Activated naive CD4-positive, alpha-beta T cell treated with anti-CD3 and anti-CD28 coated beads for 36 hours (primary cell): ENCODE measurements around the gene PTPN9. TPM values are rescaled to one million over a fixed set of nuclear protein-coding genes. Genes with fewer than 3 reads are reported as not detected.
"Not testable (repeated sequence)": the region's sequence is repeated elsewhere in the genome, so short reads cannot be mapped to it uniquely, and the experiment has no call there.

Experiments
- CTCF ChIA-PET: fragments of 350-600 bp; sonication (Branson Sonifier 250); formaldehyde crosslinking; loops from one replicate; lab custom pipeline; 2021; ENCODE audit warnings: antibody characterized with exemption; lab: Charles Lee
- DNase-seq: peaks from one replicate; pipeline ENCODE4 v3.0.0-alpha.2; 2020
- H3K27ac Mint-ChIP-seq: one replicate; pipeline ENCODE4 v1.8.0; 2021; ENCODE audit warnings: mild to moderate bottlenecking, mixed read lengths
- H3K27me3 Mint-ChIP-seq: one replicate; pipeline ENCODE4 v1.8.0; 2021; ENCODE audit warnings: low read depth, mixed read lengths
- H3K36me3 Mint-ChIP-seq: one replicate; pipeline ENCODE4 v1.8.0; 2021; ENCODE audit warnings: low read depth, mixed read lengths
- H3K4me1 Mint-ChIP-seq: one replicate; pipeline ENCODE4 v1.8.0; 2021; ENCODE audit warnings: low read depth, mixed read lengths
- H3K4me3 Mint-ChIP-seq: one replicate; pipeline ENCODE4 v1.8.0; 2021; ENCODE audit warnings: mild to moderate bottlenecking, moderate library complexity, mixed read lengths
- H3K9me3 Mint-ChIP-seq: one replicate; pipeline ENCODE4 v1.8.0; 2021; ENCODE audit warnings: mixed read lengths
- intact Hi-C: fragments of 100-400 bp; cut with micrococcal nuclease; formaldehyde crosslinking; loops from one replicate; pipeline ENCODE4 v1.15.1; 2023
- total RNA-seq, 2 experiments: library from RNA; stranded (reverse); gene quantifications; one replicate each; pipeline ENCODE4 v1.2.3, GENCODE V29; 2021

The PTPN9 gene
- total RNA-seq, 2 experiments from 2014 or later = 9.5 to 10.1 TPM

DNA sequence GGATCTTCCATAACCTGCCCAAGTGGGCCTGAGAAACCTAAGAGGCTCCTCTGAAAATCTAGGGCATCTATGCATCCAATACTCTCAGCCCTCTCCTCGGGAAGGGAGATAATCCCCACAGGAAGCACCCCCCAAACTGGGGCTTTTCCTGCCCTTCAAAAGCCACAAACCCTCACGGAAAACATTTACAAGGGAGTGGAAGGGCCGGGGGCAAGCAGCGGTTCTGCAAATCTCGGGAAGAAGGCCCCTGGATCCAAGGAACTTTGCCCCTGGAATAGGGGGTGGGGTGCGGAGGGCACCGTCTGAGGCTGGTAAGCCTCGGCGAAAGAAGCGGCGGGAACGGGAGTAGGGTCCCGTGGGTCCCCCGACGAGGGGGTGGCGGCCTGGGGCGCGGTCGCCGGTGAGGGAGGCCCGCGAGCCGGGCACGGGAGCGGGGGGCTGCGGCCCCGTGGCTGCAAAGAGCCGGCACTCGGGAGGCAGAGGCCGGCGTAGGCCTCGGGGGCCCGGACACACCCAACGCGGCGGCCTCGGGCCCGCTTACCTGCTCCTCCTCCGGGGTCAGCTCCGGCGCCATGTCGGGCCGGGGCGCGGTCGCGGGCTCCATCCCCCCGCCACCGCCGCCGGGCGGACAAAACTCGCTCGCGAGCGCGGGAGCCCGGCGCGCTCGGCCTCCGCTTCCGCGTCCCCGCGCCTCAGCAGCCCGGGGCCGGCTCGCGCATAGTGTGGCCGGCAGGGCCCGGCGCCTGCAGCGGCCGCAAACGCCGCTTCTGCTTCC is 755 bp downstream of the PTPN9 start:
- Mint-ChIP-seq H3K27me3 (no peaks in the 10 kb centered on the region), H3K36me3 (peaks cover 1% of the 10 kb centered on the region), H3K9me3 (no peaks in the 10 kb centered on the region), H3K4me3 (peak overlapping the region; percentile 90), H3K27ac (peak overlapping the region; percentile 86), H3K4me1 (peaks cover 15% of the 10 kb centered on the region)
- intact Hi-C loops = loop anchor here (2.0 kb wide), 2 partner anchors 62 to 210 kb away; partner anchors contain the start of genes IMP3 and MAN2C1
- peak; percentile 8 for DNase-seq
- CTCF ChIA-PET = interaction anchor here (0.6 to 1.3 kb wide), 8 partner anchors 11 to 210 kb away, joined by 3 to 5 read pairs (median 3); partner anchors contain the start of gene MAN2C1

DNA sequence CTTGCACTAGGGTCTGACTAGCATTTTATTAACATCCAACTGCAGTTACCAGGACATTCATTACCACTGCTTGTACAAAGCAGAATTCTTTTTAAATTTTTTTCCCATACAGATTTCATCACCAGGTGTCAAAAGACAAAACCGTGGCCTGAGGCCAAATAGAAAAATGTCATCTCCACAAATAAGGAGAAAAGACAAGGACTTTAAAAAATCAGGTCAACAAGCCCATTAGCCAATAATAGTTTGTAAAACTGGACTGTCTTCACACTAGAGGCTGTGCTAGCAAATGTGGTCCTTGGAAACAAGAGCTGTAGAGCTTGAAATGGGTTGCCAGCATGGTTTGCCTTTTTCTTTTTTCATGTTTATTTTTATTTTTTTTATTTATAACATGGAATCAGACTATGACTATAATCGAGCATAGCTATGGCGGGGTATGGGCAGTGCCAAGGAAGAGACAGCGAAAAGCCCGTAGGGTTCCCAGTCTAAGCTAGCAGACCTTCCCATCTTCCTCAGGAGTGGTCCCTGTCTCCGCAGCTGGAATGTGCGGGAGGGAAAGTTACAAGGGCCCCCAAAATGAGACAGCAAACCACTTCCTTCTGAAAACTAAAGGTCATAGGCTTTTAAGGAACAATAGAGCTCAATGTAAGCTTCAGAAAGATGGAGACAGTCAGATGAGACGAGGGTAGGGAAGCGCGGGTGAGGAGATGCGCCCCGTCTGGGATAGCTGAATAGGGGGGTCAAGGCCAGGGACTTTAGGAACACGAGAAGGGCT is 1.5 kb downstream of the PTPN9 start:
- CTCF ChIA-PET = interaction anchor here (0.6 to 1.2 kb wide), 5 partner anchors 10 to 209 kb away, joined by 3 to 5 read pairs (median 3); partner anchors contain the start of gene MAN2C1
- Mint-ChIP-seq H3K4me1 (peaks cover 19% of the 10 kb centered on the region), H3K4me3 (peak overlapping the region; percentile 90), H3K36me3 (peaks cover 1% of the 10 kb centered on the region), H3K27ac (peak overlapping the region; percentile 86), H3K27me3 (no peaks in the 10 kb centered on the region), H3K9me3 (no peaks in the 10 kb centered on the region)
- intact Hi-C loops = loop anchor here (2.0 kb wide), 2 partner anchors 63 to 209 kb away; partner anchors contain the start of genes IMP3 and MAN2C1
- no peak for DNase-seq

DNA sequence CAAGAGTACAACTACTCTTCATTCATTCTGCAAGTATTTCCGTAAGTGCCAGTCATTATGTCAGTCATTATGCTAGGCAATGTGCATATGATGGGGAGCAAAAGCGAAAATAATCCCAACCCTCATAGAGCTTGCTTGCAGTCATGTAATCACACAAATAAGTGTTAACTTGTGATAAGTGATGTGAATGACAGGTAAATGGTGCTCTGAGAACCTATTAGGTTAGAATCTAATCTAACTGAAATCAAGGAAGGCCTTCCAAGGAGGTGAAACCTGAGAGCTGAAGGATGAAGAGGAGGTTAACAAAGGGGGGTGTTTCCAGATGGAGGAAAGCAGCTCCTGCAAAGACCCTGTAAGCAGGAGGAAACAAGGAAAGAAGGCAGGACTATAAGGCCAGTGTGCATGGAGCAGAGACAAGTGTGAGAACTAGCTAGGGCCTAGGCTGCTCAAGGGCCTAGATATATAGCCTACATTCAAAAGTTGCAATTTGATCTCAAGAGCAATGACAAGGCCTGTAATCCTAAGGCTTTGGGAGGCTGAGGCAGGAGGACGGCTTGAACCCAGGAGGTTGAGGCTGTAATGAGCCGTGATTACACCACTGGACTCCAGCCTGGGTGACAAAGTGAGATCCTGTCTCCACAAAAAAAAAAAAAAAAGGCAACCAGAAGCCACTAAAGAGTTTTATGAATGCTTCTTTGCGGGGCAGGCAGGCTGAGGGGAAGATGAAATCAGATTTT is 5.3 kb downstream of the PTPN9 start:
- H3K27me3 Mint-ChIP-seq = no peaks in the 10 kb centered on the region
- H3K4me3 Mint-ChIP-seq = no peak overlapping the region
- H3K4me1 Mint-ChIP-seq = peaks cover 13% of the 10 kb centered on the region
- DNase-seq = no peak
- H3K36me3 Mint-ChIP-seq = peaks cover 4% of the 10 kb centered on the region
- H3K9me3 Mint-ChIP-seq = no peaks in the 10 kb centered on the region
- CTCF ChIA-PET = interaction anchor here (1.2 kb wide), 1 partner anchor 9 kb away, joined by 5 read pairs; no protein-coding TSS in a partner anchor
- no peak overlapping the region for H3K27ac Mint-ChIP-seq
- intact Hi-C loops = no loop called here

DNA sequence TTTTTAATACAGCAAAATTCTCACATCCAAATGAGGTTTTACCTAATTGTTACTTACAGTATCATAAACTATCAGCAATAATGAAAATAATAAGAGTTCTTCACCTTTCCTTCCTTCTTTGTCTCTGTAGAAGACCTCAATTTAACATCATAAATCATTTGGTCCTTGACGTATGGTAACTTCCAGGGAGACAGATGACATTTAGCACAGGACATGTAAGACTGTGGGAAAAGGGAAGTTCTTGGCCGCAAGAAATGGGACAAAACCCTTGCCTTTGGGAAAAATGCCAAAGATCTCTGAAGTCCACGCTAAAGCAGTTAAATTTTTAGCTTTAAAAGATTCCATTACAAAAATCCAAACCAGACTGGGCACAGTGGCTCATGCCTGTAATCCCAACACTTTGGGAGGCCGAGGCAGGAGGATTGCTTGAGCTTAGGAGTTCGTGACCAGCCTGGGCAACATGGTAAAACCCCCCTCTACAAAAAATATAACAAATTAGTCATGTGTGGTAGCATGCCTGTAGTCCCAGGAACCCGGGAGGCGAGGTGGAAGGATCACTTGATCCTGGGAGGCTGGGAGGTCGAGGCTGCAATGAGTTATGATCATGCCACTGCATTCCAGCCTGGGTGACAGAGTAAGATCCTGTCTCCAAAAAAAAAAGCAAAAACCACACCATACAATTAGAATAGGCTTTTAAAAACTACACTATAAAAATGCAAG is 8.8 kb downstream of the PTPN9 start:
- H3K4me1 Mint-ChIP-seq = peaks cover 7% of the 10 kb centered on the region
- intact Hi-C loops = no loop called here
- CTCF ChIA-PET = interaction anchor here (0.6 to 1.0 kb wide), 2 partner anchors 61 to 594 kb away, joined by 3 to 5 read pairs; no protein-coding TSS in a partner anchor
- no peaks in the 10 kb centered on the region for H3K27me3 Mint-ChIP-seq
- no peak for DNase-seq
- no peaks in the 10 kb centered on the region for H3K9me3 Mint-ChIP-seq
- H3K36me3 Mint-ChIP-seq = peaks cover 3% of the 10 kb centered on the region
- no peak overlapping the region for H3K27ac Mint-ChIP-seq
- H3K4me3 Mint-ChIP-seq = no peak overlapping the region

DNA sequence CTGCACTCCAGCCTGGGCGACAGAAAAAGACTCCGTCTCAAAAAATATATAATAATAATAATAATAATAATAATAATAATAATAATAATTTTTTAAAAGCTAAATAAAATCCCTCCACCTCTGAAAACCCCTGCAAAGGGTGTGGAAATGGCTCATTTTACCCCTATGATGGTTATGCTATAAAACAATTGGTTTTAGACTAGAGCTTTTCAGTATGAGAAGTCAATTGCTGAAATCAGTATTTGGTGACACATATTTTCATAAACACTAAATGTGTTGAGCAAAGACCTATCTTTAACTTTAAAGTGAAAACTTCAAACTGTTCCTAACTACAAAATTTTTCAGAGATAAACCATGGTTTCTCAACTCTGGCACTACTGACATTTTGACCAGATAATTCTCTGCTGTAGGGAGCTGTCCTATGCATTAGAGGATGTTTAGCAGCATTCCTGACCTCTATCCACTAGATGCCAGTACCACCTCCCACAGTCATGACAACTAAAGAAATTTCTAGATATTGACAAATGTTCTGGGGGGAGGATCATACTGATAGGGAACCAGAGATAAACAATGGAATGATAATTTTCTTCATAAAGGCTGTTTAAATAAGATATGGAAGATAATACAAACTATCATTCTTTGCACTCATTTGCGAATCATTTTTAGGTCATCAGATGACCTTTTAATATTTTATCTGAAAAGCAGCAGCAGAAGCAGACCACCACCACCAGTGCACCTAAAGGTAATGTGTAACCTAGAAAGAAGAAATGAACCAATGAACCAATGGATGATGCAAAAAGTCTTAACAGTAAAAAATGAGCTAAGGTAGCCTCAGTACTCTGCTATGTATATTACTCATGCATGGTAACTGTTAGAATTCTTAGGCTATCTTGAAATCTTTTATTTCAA is 13.8 kb downstream of the PTPN9 start:
- no peak overlapping the region for H3K27ac Mint-ChIP-seq
- intact Hi-C loops = no loop called here
- no peak for DNase-seq
- H3K4me3 Mint-ChIP-seq = no peak overlapping the region
- H3K27me3 Mint-ChIP-seq = no peaks in the 10 kb centered on the region
- H3K9me3 Mint-ChIP-seq = no peaks in the 10 kb centered on the region
- peaks cover 3% of the 10 kb centered on the region for H3K4me1 Mint-ChIP-seq
- peaks cover 3% of the 10 kb centered on the region for H3K36me3 Mint-ChIP-seq
- CTCF ChIA-PET = interaction anchor here (1.1 to 1.6 kb wide), 2 partner anchors 9 to 197 kb away, joined by 3 to 5 read pairs; partner anchors contain the start of gene MAN2C1

DNA sequence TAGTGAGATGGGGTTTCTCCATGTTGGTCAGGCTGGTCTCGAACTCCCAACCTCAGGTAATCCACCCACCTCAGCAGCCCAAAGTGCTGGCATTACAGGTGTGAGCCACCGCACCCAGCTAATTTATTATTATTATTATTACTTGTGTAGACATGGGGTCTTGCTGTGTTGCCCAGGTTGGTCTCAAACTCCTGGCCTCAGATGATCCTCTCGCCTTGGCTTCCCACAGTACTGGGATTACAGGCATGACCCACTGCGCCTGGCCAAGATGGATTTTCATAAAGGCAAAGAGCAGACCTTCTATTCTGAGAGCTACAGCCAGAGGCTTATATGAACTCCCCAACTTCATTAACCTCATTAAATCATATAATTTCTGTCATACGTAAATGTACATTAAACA is 17.2 kb downstream of the PTPN9 start:
- DNase-seq = no peak
- intact Hi-C loops = no loop called here
- Mint-ChIP-seq H3K4me3 (no peak overlapping the region), H3K27me3 (no peaks in the 10 kb centered on the region), H3K36me3 (peaks cover 2% of the 10 kb centered on the region), H3K27ac (no peak overlapping the region), H3K4me1 (peaks cover 3% of the 10 kb centered on the region), H3K9me3 (no peaks in the 10 kb centered on the region)
- CTCF ChIA-PET = interaction anchor here (0.6 to 1.0 kb wide), 4 partner anchors 27 to 97 kb away, joined by 3 to 4 read pairs (median 3); partner anchors contain the start of gene IMP3

DNA sequence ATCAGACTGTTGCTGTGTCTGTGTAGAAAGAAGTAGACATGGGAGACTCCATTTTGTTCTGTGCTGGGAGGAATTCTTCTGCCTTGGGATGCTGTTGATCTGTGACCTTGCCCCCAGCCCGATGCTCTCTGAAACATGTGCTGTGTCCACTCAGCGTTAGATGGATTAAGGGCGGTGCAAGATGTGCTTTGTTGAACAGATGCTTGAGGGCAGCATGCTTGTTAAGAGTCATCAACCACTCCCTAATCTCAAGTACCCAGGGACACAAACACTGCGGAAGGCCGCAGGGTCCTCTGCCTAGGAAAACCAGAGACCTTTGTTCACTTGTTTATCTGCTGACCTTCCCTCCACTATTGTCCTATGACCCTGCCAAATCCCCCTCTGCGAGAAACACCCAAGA is 19.8 kb downstream of the PTPN9 start:
- intact Hi-C loops, H3K27ac Mint-ChIP-seq, DNase-seq, H3K27me3 Mint-ChIP-seq, H3K36me3 Mint-ChIP-seq, H3K4me1 Mint-ChIP-seq, CTCF ChIA-PET, H3K4me3 Mint-ChIP-seq, H3K9me3 Mint-ChIP-seq: not testable (repeated sequence)

DNA sequence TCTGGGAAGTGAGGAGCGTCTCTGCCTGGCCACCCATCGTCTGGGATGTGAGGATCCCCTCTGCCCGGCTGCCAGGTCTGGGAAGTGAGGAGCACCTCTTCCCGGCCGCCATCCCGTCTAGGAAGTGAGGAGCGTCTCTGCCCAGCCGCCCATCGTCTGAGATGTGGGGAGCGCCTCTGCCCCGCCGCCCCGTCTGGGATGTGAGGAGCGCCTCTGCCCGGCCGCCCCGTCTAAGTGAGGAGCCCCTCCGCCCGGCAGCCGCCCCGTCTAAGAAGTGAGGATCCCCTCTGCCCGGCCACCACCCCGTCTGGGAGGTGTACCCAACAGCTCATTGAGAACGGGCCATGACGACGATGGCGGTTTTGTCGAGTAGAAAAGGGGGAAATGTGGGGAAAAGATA is 20.2 kb downstream of the PTPN9 start:
- H3K9me3 Mint-ChIP-seq, H3K27ac Mint-ChIP-seq, H3K4me1 Mint-ChIP-seq, intact Hi-C loops, CTCF ChIA-PET, H3K36me3 Mint-ChIP-seq, H3K4me3 Mint-ChIP-seq, DNase-seq, H3K27me3 Mint-ChIP-seq: not testable (repeated sequence)

DNA sequence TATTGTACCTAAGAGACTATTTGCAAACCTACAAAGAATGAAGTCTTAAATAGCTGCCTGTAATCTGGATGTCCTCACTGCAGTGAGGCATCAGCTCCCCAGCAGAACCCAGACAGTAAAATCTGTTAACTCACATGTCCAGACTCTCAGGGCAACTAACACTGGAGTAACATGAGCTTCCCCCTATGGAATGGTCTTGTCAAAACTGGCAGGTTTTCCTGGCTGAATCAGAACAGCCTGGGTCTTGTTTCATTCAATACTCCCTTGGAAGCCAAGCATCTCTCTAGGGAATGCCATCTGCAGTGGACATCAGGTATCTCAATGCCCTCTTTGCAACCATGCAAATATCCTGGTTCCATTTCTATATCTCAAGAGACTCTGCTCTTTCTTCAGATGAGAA is 24.4 kb downstream of the PTPN9 start:
- H3K4me3 Mint-ChIP-seq = no peak overlapping the region
- H3K27ac Mint-ChIP-seq = no peak overlapping the region
- CTCF ChIA-PET = no interaction called here
- no peak for DNase-seq
- no peaks in the 10 kb centered on the region for H3K4me1 Mint-ChIP-seq
- H3K27me3 Mint-ChIP-seq = no peaks in the 10 kb centered on the region
- intact Hi-C loops = no loop called here
- peaks cover 2% of the 10 kb centered on the region for H3K36me3 Mint-ChIP-seq
- no peaks in the 10 kb centered on the region for H3K9me3 Mint-ChIP-seq

DNA sequence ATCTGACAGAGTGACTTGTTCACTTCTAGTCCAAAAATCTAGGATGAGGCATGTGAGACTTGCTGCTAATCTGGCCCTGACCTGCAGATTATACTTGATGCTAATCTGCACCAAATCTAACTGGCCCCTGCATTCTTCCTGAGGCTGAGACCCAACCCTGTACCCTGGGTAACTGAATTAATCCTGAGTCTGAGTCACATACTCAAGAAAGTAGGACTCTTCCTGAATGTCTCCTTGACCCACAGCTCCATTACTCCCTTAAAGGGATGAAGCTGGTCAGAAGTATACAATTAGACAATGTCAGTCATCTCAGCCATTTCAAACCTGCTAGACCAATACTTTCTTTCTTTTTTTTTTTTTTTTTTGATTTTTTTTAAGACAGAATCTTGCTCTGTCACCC is 25.5 kb downstream of the PTPN9 start:
- Mint-ChIP-seq H3K4me1 (no peaks in the 10 kb centered on the region), H3K36me3 (no peaks in the 10 kb centered on the region), H3K27ac (no peak overlapping the region), H3K27me3 (no peaks in the 10 kb centered on the region), H3K9me3 (no peaks in the 10 kb centered on the region), H3K4me3 (no peak overlapping the region)
- CTCF ChIA-PET = no interaction called here
- intact Hi-C loops = no loop called here
- no peak for DNase-seq

DNA sequence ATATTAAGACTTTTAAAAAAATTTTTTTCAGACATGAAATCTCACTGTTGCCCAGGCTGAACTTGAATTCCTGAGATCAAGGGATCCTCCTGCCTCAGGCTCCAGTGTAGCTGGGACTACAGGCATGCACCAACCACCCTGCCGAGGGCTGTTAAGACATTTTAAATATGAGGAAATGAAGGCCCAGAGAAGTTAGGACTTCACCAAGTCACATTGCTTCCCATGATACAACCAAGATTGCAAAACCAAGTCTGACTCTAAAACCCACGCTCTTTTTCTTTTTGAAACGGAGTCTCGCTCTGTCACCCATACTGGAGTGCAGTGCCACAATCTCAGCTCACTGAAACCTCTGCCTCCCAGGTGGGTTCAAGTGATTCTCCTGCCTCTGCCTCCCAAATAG is 28.0 kb downstream of the PTPN9 start:
- H3K4me3 Mint-ChIP-seq = no peak overlapping the region
- H3K27ac Mint-ChIP-seq = no peak overlapping the region
- H3K36me3 Mint-ChIP-seq = no peaks in the 10 kb centered on the region
- DNase-seq = no peak
- CTCF ChIA-PET = no interaction called here
- H3K9me3 Mint-ChIP-seq = no peaks in the 10 kb centered on the region
- no peaks in the 10 kb centered on the region for H3K4me1 Mint-ChIP-seq
- intact Hi-C loops = no loop called here
- no peaks in the 10 kb centered on the region for H3K27me3 Mint-ChIP-seq
